Measurements from ENCODE around the gene UFD1.
A peak's percentile ranks its signal among the peaks of the same experiment; 100 is the strongest.
"Not testable (repeated sequence)": the region's sequence is repeated elsewhere in the genome, so short reads cannot be mapped to it uniquely, and the experiment has no call there.

Gene UFD1

DNA sequence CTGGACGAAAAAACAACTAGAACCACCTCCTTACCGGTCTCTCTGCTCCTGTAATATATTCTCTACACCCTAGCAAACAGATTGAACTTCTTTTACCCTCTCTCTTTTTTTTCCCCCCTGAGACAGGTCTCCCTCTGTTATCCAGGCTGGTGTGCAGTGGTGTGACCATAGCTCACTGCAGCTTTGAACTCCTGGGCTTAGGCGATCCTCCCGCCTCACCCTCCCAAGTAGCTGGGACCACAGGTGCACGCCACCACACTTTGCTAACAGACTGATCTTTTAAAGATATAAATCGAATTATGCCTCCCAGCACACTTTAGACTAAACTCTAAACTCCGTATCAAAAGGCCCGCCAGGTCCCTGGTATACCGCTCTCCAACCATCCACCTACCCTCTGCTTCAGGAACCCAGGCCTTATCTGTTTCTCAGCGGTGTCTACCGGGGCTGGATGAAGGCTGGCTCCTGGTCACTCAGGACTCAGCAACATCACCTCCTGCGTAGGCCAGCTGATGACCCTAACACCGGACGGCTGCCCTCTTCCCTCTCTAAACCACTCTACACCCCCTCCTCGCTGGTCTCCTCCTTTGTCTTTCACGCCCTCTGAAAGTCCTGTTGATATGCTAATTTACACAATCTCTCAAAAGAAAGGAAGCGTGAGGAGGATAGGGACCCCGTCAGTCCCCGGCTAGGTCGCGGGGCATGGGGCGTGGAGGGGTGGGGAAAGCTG lies 32.2 kb downstream of the UFD1 start:
- no peak for DNase-seq

DNA sequence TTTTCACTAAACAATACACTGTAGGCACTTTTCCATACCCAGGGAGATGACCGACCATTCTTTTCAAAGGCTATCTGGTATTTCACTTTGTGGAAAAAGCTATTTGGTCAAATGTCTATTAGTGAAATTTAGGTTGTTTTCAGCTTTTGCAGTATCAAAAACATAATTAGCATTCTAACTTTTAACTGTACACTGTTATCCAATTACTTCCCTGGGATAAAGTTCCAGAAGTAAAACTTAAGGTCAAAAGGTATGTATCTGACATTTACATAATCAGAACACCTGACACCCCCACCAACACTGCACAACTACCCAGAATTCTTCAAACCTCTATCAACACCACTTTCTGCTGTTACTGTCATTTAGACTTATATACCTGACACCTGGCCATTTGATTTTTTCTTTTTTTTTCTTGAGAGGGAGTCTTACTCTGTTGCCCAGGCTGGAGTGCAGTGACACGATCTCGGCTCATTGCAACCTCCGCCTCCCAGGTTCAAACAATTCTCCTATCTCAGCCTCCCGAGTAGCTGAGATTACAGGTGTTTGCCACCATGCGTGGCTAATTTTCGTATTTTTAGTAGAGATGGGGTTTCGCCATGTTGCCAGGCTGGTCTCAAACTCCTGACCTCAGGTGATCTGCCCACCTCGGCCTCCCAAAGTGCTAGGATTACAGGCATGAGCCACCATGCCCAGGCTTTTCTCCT lies 33.6 kb downstream of the UFD1 start:
- DNase-seq, result not testable (repeated sequence)

DNA sequence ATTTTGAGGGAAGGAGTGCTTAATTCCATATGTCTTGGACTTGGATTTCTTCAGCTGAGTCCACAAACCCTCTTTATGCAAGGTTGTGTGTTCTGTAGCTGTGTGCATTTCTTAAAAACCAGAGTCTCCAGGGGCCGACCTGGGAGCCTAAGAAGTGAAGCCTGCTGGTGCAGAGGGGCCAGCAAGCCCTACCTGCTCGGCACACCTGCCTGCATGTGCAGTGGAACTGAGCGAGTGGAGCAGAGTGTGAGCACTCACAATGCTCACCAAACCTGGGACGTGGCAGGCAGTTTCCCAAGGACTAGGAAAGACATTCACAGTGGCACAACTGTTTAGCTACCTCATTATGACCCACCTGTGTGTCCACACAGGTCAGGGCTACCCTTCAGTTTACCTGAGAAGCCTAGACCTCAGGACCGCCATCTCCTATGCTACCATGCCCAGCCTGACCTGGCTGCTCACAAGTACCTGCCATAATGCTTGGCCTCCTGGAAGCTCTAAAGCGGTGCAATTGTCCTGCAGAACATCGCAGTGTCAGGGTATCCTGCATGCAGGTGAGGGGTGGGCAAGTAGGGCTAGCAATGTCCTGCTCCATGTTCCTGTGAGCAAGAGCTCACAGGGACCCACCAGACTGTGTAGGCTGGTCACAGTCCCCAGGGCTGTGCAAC lies 35.3 kb downstream of the UFD1 start:
- DNase-seq, result no peak

DNA sequence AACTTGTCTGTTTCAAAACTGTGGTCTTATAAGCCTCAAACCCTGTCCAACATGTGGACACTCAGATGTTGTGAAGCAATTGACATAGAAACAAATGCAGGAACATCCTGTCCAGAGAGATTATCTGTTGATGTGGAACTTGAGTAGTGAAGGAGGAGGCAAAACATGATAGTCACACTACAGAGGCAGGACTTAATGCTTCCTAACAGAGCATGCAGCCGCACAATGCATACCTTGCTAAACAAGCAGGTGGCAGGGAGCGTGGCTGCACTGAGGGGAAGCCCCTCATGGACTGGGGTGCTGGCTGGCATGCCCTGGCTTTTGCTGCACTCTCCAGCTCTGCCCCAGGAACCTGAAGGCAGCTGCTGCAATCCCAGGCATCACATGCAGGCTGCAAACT lies 36.8 kb downstream of the UFD1 start:
- no peak for DNase-seq

DNA sequence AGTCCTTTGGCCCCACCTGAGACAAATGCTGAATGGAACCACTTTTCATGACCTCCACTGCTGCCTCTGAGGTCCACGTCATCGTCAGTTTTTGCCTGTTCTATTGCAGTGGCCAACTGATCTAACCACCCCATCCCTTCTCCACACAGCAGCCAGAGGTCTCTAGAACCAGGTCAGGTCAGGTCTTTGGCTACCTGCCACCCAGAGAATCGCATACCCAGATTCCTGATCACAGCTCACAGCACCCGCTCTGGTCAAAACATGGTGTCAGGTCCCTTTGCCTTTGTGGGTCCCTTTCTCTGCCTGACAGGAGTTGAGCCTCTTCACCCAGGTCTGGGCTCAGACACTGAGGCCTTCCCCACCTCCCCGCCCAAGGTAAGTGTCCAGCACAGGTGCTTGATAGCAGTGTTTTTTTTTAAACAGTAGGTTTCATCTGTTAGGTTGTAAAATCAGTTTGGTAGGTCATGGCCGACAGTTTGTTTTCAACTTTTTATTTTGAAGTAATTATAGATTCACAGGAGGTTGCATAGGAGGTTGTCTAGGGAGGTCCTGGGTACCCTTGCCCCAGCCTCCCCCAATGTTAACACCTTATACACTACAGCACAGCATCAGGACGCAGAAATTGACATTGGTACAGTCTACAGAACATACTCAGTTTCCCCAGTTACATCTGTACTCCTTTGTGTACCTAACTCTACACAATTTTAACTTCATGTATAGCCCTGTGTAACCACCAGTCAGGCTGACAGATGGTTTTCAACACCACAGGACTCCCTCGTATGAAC lies 38.4 kb downstream of the UFD1 start:
- DNase-seq, result no peak

DNA sequence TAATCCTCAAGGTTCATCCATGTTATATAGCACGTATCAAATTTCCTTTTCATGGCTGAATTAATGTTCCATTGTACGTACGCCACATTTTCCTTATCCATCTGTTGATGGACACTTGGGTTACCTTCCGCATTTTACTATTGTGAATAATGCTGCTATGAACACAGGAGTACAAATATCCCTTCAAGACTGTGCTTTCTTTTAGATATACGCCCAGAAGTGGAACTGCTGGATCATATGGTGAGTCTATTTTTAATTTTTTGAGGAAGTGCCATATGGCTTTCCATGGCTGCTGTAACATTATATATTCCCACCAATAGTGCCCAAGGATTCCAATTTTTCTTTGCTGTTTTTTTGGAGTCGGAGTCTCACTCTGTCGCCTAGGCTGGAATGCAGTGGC lies 40.7 kb downstream of the UFD1 start:
- DNase-seq, result no peak

DNA sequence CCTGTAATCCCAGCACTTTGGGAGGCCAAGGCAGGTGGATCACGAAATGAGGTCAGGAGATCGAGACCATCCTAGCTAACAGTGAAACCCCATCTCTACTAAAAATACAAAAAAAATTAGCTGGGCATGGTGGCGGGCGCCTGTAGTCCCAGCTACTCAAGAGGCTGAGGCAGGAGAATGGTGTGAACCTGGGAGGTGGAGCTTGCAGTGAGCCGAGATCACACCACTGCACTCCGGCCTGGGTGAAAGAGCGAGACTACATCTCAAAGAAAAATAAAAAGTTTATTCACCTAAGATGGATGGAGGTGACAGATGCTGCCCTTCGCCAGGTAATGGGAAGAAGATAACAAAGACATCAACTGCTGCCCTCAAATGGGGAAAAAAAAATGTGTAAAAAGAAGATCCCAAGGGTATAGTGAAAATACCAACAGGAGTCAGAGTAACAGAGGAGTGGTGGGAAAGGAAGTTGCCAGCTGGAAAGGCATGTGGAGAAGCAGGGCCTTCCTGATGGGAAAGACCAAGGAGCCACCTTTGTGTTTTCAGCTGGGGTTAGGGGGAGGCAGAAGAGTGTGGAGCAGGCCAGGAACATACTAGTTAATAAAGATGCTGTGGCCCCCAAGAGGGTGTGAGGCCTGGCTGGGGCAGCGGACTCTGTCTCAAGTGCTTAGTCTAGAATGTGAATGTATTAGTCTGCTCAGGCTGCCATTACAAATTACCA lies 42.4 kb downstream of the UFD1 start:
- not testable (repeated sequence) for DNase-seq

DNA sequence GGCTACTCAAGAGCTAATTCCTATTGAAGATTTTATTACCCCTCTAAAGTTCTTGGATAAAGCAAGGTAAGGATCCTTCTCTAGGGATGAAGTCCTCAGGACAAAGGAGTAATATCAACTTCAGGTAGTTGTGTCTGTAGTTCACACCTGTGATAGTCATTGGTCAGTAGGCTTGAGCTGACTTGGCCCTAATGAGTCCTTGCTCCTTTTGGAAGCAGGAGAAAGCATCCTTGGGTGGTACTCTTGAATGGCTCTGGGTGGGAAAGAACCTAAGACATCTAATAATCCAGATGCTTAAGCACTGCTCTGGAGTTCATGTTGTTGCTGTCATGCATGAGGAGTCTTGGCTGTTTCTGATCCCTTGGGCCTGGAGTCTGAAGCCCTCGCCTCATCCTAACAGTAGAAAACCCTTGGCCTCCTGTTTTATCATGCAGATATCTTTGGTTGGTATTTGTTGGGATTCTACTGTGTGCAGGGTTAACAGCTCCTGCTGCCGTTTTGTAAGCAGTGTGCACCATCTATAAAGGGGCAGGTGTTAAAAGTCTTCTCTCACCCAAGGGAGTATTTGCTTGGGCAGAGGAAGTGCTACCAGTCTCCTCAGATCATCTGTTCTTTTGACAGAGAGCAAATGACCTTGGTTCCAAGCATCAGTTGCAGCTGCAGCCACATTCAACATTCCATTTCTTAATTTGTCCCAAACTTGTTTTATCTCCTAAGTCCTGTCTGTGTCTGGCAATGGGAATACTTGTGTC lies 44.0 kb downstream of the UFD1 start:
- no peak for DNase-seq

DNA sequence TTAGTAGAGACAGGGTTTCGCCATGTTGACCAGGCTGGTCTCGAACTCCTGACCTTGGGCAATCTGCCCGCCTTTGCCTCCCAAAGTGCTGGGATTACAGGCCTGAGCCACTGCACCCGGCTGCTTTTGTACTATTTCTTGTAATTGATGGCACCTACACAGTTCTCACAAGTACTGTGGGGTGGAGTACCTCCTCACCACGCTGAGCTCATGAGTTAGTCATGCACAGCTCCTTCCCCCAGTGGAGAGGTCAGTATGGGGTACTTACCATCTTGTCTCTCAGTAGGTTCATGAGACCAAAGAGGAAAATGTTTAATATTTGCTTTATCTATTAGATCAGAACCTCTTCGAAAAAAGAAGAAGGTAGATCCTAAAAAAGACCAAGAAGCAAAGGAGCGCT lies 44.6 kb downstream of the UFD1 start:
- DNase-seq, result no peak

DNA sequence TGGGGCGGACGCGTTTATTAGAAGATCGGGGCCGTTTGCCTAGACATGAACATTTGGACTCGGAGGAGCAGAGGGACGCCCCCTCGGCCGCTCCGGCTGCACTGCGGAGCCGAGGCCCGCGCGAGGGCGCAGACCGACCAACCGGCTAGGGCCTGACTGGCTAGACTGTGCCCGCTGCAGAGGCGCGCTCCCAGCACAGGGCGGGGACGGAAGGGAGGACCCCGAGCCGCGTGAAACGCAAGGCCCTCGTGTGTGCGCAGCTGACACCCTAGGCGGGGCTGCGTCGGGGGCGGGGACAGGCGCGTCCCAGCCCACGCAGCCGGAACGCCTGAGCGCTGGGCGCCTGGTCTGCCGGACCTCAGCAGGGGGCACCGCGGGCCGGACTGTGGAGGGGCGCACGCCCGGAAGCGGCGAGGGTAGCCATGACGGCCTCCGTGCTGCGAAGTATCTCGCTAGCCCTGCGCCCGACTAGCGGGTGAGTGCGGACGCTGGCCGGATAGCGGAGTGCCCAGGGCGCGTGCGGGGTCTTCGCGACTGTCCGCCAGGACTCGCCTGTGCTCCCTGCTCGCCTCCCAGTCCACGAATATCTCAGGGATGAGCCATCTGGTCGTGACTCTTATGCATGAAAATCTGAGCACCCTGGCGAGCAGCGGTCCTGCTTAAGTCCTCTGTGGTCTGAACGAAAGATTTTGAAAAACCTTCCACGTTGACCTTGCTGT lies 46.7 kb downstream of the UFD1 start, which contains the start of gene MRPL40:
Gene MRPL40, plus strand, starts transcription at position 413 of the 719 bp plus-strand sequence. Its CDS starts 10 bp downstream, at position 423.
- peak; percentile 95 for DNase-seq

DNA sequence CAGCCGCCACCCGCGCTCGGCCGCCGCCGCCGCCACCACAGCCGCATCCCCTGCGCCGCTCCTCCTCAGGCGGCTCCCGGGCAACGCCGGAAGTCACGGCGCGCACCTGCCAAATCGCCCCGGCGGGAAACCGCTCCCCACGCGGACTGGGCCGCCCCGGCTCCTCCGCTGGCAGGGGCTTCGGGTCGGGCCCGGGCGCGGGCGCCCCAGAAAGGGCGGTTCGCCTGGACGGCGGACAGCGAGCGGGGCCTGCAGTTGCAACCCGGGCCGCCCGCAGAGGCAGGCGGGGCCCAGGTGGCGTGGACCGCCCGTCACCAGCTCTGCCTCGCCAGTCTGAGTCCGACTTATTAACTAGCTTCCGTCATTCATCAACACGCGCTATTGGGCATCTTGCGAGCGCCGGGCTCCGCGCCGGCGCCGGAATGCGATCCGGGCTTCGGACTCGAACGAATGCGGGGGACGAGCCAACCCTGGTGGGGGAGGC lies 47.3 kb downstream of the UFD1 start, which contains the start of gene HIRA:
Gene HIRA, minus strand, starts transcription at position 85 of the 484 bp plus-strand sequence. CDS start 257 bp downstream, outside the sequence.
- peak; percentile 88 for DNase-seq

DNA sequence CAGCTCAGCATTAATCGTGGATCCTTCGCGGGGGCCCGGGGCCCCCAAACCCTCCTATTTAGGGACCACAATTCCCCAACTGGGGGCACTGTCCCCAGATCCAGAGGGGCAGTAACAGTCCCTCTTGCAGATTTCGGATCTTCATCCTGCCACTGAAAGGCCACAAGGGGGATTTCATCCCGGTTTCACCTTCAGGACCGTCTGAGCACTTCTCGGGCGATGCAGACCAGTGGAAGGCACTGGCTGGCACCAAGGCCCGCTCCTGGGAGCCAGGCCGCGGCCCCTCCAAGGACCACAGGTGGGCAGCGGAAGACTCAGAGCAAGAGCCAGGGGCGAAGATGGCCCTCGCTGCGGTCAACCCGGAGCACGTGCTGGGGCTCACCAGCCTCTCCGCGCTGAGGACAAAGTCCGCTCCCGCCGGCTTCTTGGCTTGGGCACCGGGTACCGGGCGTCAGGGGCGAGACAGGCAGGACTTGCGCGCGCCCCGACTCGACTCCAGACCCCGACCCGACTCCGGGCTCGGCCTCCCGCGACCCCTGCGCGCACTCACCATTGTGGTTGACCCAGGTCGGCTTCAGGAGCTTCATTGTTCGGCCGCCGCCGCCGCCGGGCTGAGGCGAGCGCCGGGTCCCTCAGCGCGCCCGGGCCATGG lies 48.0 kb downstream of the UFD1 start:
- peak; percentile 42 for DNase-seq

DNA sequence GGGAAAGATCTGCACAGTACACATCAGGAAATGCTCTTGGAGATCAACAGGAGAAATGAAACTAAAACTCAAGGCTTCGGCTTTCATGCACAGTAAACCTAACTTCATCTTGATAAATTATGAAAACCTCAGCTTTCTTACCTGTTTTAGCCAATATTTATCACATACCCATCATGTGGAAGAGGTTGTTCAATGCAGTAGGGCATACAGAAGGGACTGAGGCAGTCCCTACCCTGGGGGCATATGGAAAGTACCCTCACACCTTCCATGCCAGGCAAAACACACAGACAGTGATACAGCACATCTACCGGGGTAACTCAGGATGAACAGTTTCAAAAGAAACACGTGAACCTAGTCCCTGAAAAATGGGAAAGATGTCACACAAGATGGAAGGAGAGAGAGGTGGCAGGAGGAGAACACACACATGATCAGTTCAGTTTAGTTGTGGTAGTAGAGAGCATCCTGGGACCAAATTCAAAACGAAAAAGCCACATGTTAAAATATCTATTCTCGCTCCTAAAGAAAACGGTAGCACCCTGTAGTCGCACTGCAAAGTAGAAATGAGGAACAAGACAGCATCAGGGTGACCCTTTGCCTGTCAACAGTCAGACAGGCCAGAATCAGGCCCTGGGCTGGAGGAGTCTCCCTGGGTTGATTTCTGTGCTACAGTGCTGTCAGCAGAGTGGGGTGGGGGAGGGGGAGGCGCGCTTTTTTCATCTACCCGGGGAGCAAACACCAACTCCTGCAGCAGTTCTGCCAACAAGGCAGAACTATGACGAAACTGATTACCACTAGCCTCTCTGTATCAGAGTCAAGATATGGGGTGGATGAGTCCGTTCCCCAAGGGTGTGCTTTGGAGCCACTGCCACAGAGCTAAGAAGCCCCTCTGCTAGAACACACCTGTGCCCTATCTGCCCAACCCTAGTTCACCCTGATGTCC lies 48.8 kb downstream of the UFD1 start:
- peak; percentile 55 for DNase-seq

DNA sequence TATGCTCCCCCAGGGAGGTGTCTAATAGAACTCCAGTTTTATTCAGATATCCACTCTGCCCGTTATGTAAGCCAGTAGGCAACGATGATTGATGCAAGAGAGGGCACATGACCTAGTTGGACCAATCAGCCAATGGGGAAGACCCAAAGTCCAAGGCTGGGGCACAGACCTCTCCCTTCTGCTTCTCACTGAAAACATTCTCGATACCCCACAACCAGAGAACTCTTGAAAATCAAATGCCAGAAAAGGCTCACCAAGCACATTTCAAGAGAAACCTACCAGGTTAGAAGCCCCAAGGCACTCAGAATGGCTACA lies 54.9 kb downstream of the UFD1 start:
- DNase-seq, result no peak

DNA sequence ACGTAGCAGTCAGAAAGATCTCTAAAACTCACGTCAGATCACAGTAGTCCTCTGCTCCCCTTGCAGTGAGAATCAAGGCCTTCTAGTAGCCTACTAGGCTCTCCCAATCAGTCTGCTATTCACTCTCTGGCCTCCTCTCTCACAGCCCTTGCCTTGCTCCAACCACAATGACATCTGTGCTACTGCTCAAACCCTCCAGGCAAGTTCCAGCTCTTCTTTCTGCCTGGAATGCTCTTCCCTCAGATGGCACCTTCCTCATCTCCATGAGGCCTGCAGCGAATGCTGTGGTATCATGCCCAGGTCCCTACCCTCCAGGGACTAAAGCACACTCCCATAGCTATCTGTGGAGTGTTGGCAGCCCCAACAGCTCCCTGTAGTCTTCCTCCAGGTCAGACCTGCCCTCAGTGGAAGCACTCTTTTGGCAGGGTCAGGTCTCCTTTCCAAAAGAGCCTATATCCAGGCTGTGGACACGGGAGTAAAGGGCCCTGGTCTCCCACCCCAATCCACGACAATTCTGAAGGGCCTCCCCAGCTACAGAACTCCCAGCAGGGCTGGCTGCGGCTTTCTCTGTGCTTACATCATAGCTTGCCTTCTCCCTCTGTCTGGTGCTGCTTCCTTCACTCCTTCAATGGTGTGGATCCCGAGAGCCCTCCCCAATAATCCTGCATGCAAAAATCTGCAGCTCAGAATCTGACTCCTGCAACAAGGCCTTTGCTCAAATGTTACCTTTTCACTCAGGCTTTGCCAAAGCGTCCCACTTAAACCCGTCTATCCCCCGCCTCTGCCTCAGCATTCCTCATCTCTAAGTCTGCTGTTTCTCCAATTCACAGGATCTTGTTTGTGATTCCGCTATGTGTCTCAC lies 56.3 kb downstream of the UFD1 start:
- no peak for DNase-seq

DNA sequence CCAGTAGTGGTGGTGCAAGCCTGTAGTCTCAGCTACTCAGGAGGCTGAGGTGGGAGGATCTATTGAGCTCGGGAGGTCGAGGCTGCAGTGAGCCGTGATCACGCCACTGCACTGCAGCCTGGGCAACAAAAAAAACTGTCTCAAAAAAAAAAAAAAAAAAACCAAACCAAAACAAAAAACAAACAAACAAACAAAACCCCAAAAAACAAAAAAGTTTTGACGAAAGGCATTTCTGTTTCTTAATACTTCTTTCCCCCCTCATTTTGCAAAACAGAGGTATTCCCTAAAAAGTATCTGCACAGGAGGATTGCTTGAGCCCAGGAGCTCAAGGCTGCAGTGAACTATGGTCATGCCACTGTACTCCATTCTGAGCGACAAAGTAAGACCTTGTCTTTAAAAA lies 58.7 kb downstream of the UFD1 start:
- no peak for DNase-seq

DNA sequence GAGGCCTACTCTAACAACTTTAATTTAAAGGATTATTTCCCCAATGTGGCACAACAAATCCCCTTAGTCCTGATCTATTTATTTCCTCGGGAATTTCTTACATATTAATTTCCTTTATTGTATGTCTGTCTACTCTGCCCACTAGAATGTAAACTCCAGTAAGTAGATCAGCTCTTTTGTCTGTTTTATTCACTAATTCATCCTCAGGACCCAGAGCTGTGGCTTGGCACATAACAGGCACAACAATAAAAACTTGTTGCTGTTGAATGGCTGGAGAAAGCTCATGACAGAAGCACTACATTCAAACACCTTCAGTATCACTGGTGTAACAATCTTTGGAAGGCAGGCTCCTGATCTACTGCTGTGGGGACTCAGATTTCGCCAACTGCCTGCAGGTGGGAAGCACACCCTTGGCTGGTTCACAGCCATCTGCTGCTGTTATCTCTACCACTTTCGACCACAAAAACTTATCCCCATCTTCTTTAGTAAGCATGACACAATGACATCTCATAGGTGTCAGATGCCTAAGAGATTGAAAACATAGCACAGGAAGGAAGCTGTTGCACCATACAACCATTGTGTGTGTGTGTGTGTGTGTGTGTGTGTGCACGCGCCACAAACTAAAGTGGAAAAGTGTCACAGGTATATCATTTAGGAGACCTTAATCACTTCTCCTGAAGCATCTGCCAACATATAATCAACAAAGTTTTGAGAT lies 59.4 kb downstream of the UFD1 start:
- peak; percentile 59 for DNase-seq

Data from stimulated activated CD4-positive, alpha-beta T cell treated with anti-CD3 and anti-CD28 coated beads, Interleukin-15, amount 100 ng/mL, for 24 hours (primary cell).